Body of pancreas (tissue), 4 donors: ENCODE data around the gene TULP1.

Experiments
- CTCF ChIP-seq, 7 experiments: fragments of 450-650 bp in 4 of 7; fragments of 200-600 bp in 3 of 7; sonication (generic) in 3 of 7; IDR thresholded peaks; one replicate each; pipeline ENCODE4 v1.5.1; 2016 to 2019; ENCODE audit warnings: antibody characterized with exemption in 7 of 7
- POLR2A ChIP-seq, 3 donors: fragments of 450-650 bp; IDR thresholded peaks; one replicate each; pipeline ENCODE4 v1.6.1; 2016; ENCODE audit warnings: antibody characterized with exemption in 3 of 3, mild to moderate bottlenecking in 2 of 3

GRCh38 chr6:35492258-35492973, 20.3 kb downstream of the TULP1 start:
- TF ChIP-seq CTCF (IDR thresholded peaks at IDR 0.05), result no peak
- no peak for TF ChIP-seq POLR2A (IDR thresholded peaks at IDR 0.05)
